HG02973 (cell line): ENCODE measurements around the gene PI4KA.
"Not testable (repeated sequence)": the region's sequence is repeated elsewhere in the genome, so short reads cannot be mapped to it uniquely, and the experiment has no call there.

ENCODE experiments used
- ATAC-seq: cut with Tn5 transposase; IDR thresholded peaks from one replicate; pipeline ENCODE4 v1.9.1; 2021; ENCODE audit warnings: moderate library complexity; ENCODE audit not compliant: unreplicated experiment

The PI4KA gene

DNA sequence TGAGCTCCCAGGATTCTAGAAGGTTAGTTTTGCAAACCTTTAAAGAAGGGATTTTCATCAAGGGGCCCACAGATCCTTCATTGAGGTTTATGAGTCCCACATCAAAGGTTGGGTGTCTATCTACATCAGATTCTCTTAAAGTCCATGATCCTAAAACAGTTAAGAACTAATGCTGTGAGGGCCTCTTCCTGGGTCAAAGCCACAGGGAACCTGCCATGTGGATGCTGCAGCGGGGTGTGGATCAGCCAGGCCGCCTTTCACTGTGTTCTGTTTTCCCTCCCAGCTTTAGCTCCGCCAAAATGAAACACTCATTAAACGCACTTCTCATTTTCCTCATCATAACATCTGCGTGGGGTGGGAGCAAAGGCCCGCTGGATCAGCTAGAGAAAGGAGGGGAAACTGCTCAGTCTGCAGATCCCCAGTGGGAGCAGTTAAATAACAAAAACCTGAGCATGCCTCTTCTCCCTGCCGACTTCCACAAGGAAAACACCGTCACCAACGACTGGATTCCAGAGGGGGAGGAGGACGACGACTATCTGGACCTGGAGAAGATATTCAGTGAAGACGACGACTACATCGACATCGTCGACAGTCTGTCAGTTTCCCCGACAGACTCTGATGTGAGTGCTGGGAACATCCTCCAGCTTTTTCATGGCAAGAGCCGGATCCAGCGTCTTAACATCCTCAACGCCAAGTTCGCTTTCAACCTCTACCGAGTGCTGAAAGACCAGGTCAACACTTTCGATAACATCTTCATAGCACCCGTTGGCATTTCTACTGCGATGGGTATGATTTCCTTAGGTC lies 79.4 kb downstream of the PI4KA start:
- no peak for ATAC-seq

DNA sequence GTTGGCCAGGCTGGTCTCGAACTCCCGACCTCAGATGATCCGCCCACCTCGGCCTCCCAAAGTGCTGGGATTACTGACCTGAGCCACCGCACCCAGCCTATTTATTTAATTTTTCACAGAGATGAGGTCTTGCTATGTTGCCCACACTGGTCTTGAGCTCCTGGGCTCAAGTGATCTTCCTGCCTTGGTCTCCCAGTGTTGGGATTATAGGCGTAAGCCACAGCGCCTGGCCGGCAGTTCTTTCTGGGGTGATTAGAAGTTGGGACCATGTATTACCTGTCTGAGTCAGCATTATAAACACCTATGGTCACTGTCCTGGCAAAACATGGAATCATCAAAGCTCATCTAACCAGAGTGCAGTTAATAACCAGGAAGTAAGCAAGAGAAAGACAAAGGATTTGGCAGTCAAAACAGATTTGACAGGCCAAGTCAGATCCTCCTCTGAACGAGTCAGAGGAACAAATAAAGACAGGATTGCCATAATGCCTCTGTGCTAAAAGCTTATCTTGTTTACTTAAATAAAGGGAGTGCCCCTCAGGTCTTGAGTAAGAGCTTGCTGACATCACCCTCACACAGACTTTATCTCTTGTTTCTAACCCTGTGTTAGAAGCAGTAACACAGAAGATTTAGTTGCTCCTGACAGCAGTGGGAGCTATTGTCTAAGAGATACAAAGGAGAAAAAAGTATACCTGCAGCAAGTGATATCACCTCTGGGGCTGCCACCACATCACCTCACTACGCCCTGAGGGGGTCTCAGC lies 81.0 kb downstream of the PI4KA start:
- ATAC-seq, result no peak

DNA sequence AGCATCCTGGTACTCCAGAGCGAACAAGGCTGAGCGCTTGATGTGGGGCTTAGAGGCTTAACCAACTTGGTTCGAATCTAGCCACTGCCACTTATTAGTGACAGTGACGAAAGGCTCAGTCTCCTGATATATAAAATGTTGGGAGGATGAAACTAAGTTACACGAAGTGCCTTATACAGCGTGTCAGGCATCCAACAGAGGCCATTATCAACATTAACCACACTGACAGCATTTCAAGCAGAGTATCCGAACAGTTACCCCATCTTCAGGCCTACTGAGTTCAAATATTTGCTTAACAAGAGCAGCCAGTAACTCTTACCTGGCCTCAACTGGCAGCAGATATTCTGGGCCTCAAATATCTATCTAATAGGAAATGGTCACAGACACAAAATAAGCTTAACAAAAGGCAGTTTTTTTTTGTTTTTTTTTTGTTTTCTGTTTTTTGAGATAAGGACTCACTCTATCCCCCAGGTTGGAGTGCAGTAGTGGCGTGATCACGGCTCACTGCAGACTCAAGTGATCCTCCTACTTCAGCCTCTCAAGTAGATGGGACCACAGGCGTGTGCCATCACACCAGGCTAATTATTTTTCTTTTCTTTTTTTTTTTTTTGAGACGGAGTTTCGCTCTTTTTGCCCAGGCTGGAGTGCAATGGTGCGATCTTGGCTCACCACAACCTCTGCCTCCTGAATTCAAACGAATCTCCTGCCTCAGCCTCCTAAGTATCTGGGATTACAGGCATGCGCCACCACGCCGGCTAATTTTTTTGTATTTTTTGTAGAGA lies 81.8 kb downstream of the PI4KA start:
- ATAC-seq, result no peak

DNA sequence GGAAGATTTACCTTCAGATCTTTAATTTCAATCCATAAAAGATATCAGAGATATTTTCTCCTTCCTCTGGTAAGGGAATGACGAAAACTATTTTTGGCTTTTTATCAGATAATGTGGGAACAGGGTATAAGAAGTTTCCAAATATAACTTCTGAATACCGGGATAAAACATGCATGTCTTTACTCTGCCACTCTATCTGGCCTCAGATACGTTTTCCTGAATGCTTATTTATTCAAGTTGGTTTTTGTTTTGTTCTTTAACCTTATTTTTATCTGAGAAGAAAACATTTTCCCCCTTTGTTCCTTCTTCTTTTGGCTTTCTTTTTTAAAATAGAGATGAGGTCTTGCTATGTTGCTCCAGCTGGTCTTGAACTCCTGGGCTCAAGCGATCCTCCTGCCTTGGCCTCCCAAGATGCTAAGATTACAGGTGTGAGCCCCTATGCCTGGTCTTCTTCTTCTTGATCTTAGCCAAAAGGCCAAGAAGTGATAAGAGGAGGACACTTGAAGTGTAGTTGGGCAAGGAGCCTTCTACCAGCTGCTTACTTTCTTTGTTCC lies 83.2 kb downstream of the PI4KA start:
- ATAC-seq, result no peak

DNA sequence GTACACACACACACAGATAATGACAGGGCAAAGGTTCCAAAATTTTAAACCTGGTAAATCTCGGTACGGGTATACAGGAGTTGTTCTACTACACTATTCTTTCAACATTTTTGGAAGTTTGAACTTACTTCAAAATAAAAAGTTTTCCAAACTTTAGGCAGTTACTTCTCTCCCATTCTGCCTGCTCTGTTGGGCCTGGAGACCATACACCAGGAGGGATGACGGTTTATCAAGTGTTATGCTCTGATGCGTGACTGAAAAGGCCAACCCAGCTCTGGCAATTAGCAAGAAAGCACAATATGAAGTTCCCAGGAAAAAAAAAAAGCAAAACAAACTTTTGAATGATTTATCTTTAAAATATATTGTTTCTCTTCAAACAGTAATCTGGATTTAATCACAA lies 83.7 kb downstream of the PI4KA start:
- no peak for ATAC-seq

DNA sequence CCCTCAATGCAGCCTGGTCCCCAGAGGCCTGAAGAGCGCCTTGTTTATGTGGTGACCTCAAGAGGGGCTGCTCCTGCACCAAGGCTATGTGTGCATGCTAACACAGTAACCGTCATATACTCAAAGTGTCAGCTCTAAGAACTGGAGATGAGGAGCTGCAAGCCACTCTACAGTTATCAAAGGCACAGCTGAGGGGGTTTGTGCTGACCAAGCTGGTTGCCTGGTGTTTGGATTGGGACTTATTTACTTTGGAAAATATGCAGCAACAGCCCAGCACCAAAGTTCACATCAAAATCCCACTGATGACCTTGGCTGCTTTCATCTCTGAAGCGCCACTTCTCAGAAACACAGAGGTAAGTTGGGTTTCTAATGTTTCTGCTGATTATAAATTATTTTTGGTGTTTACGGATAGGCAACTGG lies 84.8 kb downstream of the PI4KA start, which contains the start of gene SERPIND1:
Gene SERPIND1 (plus strand): TSS at position 321 of the 420 bp plus-strand sequence. CDS start 5,200 bp downstream, outside the sequence.
- ATAC-seq, result no peak

DNA sequence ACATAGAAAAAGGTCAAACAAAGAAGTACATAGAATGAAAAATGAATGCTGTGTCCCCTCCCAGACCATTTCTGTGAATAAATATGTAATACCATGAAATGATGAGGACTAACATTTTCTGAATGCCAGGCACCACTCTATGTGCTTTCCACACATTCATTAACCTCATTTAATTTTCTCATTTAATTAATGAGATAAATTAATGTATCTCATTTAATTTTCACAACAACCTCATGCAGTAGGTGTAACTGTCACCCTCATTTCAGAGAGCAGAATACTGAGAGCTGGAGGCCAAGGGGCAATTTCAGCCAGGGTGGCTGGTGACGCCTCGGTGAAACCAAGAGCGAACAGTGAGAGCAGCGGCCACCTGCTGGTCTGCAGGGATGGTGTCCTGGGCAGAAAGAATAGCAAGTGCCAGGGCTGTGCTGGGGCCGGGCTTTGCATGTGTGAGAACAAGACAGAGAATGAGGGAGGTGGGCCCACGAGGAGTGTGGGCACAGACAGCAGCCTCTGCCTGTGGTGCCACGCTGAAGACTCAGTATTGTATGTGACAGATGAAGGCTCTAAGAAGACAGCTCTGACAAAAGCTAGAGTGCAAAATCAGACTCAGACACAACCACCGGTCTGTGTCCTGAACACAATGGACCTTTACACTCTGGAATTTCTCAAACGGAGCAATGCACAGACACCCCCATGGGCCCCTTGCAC lies 86.5 kb downstream of the PI4KA start:
- no peak for ATAC-seq

DNA sequence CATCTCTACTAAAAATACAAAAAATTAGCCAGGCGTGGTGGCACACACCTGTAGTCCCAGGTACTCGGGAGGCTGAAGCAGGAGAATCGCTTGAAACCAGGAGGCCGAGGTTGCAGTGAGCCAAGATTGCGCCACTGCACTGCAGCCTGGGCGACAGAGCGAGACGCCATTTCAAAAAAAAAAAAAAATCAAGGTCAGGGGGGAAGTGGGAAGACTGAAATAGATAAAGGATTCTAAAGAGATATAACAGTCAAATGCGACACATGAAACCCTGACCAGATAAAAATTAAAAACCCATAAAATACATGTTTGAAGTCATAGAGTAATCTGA lies 89.2 kb downstream of the PI4KA start:
- not testable (repeated sequence) for ATAC-seq

DNA sequence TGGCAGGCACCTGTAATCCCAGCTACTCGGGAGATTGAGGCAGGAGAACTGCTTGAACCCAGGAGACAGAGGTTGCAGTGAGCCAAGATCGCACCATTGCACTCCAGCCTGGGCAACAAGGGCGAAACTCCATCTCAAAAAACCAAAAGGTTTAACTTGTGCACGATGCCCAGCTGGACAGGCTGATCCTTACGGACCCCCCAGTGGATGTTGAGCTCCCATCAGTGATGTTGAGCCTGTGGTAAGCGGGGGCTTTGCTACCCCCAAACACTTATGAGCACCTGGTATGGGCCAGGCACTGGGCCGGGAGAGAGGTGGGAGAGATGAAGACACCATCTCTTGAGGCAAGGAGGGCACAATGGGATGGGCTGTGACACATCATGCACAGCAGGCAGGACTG lies 92.1 kb downstream of the PI4KA start:
- ATAC-seq, result no peak

DNA sequence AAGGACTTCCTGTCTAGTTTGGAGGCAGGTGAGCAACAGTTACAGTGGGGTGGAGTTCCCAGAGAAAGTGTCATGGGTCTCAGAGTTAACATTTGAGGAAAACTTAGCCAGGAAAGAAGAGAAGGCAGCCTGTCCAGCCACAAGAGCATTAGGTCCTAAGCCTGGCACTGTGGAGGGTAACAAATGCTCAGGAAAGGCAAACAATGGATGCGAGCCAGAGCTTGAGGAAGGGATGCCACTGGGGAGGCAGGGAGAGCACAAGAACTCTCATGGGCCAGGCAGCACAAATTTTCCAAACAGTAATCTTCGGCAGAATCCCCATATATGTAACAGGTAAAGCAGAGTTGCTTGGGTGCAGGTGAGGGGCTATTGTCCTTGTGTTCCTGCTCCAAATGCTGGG lies 92.7 kb downstream of the PI4KA start:
- no peak for ATAC-seq

DNA sequence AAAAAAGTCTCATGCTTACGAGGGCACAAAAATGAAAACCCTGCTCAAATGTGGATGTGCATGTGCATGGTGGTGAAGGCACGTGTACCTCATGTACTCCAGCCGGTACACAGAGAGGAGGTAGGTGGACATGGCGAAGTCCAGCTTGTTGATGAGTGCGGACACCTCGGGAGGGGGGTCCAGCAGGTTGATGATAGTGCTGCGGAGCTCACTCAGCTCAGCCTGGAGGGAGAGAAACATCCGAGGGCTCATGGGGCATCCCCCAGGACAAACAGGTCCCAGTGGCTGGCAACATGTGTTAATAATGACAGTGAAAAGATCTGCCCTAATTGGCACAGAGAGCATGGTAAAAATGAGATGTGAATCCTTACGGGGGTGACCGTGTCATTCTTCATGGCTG lies 93.9 kb downstream of the PI4KA start:
- no peak for ATAC-seq

DNA sequence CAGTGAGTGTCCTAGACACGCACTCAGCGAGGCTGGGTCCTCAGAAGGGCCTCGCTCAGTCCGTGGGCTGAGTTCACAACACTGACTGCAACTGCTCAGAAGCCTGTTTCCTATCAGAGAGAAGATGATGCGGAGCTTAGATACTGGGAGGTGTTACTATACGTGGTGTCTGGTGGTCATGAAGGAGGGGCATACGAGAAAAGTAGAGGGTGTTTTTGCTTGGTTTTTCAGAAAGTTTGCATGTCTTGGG lies 94.2 kb downstream of the PI4KA start:
- ATAC-seq, result no peak

DNA sequence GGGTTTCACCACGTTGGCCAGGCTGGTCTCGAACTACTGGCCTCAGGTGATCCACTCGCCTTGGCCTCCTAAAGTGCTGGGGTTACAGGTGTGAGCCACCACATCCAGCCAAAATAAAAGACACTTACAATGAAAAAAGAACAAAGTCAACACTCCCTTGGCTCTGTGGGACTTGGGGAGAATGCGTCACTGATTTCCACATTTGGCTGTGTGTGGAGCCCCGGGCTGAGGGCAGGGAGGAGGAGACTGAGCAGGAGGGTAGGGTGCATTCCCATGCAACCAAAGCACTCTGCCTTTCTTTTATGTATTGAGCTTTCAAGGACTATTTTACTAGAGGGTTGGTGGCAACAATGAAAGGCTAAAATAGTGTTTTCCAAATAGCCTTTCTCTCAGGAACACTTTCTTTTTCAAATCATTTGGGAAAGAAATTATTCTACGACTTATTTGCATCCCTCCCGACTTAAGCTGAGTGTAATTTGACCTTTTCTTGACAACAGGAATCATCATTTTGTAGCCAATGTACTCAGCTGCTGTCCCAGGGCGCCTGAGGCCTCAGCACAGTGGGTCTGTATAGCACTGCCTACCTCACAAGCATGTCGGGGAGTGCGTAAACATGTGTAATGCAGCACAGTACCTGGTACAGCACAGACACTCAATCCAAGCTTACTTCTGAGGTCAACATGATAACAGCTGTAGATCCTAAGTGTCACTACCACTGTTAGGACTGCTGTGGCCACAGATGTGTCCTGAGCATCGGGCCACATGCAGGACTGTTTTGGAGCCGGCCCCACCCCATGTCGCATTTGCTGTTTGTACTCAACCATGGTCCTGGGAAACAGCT lies 94.8 kb downstream of the PI4KA start:
- ATAC-seq, result no peak

DNA sequence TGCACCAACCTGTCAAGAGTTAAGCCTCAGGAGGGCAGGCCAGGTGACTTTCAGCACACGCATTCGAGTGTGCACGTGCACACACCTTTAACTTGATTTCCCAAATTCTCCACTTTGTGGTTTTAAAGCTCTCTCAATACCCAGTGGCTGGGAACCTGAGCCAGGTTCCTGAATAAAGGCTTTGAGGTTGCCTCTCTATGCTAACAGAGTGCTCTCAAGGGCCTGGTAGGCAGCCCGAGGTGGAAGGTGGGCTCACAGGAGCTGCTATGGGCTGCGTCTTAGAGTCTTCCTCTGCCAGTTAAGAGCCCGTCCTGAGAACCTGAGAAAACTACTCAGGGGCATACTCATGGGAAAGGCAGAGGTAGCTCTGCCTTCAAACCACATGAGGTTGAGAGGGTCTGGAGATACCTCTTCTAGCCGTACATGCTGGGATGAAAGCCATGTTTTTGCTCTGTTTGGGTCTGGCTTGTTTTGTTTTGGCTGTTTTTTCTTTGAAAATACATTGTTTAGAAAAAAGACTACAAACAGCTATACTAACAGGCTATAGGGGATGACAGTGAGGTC lies 96.3 kb downstream of the PI4KA start:
- ATAC-seq, result no peak

DNA sequence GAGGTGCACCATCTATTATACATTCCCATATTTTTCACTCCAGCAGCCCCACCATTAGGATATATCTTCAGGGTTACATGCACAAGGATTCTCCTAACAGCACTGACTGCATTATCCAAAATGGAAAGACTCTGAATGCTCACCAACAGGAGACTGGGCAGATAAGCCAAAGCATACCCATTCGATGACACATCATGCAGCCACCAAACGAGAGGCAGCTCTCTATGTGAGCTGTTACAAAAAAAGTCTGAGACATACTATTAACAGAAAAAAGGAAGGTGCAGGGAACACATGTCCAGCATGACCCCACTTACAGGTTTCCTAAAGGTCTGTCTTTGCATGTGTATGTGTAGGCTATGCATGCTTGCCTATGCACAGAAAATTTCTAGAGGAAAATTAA lies 97.1 kb downstream of the PI4KA start:
- ATAC-seq, result no peak

DNA sequence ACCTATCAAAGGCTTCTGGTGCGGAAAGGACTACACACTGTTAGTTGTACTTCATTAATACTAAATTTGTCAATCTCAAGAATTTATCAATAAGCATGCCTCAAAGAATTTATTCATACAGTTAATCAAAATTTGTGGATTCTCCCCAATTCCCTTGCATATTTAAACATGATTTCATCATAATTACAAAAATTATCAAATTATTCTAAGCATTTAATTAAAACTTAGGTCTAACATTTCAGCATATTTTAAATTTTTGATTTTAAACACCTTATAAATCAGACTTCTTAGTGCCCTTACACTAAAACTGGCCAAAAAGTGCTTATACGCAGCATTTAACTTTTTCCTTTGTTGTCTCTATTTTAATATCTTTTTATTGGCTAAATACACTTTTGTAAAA lies 98.5 kb downstream of the PI4KA start:
- no peak for ATAC-seq

DNA sequence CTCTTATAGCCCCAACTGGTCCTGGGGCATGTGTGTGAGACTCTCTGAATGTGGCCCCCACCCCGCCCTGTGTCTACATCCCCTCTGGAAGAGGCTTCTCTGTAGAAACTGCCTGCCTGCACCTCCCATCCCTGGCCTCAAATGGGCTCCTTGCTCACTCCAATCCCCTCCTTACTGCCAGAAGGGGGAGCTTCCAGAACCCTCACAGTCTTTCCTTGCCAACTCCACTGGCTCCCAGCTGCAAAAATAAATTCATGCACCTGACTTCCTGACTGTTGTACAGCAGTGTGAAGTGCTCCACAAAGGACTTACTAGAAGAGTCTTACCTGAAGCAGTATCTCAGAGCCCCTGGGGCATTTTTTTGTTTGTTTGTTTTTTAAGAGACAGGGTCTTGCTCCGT lies 99.9 kb downstream of the PI4KA start:
- ATAC-seq, result no peak

DNA sequence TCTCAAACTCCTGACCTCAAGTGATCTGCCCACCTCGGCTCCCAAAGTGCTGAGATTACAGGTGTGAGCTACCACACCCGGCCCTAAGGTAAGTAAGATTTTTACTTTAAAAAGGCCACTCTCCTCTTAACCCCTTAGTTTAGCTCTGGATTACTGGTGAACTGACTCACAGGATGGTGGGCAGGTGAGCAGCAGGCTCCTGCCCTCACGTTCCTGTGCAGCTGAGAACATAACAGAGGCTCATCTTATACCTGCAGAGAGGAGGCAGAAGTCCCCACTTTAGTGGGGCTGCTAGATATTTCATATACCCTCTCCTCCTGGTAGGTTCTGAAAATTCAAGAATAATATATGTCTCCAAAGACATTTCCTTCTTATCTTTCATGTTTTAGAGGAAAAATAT lies 101.8 kb downstream of the PI4KA start:
- ATAC-seq, result no peak

DNA sequence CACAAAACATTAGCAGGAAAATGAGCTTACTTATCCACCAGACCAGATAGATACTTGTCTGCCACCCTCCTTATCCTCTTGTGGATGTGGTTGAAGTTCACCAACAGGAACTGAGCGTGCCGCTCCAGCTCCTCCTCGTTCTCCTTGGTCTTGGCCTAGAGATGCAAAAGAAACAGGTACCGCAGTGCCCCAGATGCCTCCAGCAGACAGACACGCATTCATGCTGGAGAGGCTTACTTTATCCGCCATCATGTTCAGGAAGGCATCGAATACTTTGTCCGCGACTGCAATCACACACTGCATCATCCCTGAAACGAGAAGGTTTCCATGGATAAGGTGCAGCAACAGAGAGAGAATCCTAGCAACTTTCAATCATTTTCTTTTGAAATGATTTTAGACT lies 105.7 kb downstream of the PI4KA start:
- ATAC-seq, result no peak
